Tibial nerve (tissue), 4 donors: ENCODE measurements around the gene ZNF552. TPM values are rescaled to one million over a fixed set of nuclear protein-coding genes. Genes with fewer than 3 reads are reported as not detected.

Experiments used
- DNase-seq, 2 donors: peaks; one replicate each; pipeline ENCODE4 v3.0.0-alpha.2; 2019; ENCODE audit warnings: low spot score in 2 of 2
- H3K27ac ChIP-seq, 4 donors: fragments of 200-600 bp; sonication (generic) in 3 of 4; one replicate each; pipeline ENCODE4 v1.5.1; 2017 to 2019; ENCODE audit warnings: mild to moderate bottlenecking in 1 of 4
- H3K27me3 ChIP-seq, 2 donors: fragments of 200-600 bp; sonication (generic) in 1 of 2; one replicate each; pipeline versions ENCODE4 v1.5.1 to v1.6.0; 2017 to 2019
- H3K36me3 ChIP-seq, 3 donors: fragments of 200-600 bp; sonication (generic); one replicate each; pipeline ENCODE4 v1.5.1; 2018 to 2019
- H3K4me1 ChIP-seq, 4 donors: fragments of 200-600 bp; sonication (generic) in 3 of 4; one replicate each; pipeline ENCODE4 v1.5.1; 2017 to 2019
- H3K4me3 ChIP-seq, 4 donors: fragments of 200-600 bp; sonication (generic) in 3 of 4; one replicate each; pipeline ENCODE4 v1.5.1; 2017 to 2019; ENCODE audit warnings: mild to moderate bottlenecking in 1 of 4, moderate library complexity in 1 of 4
- H3K9me3 ChIP-seq, 4 donors: fragments of 200-600 bp; sonication (generic) in 3 of 4; one replicate each; pipeline ENCODE4 v1.5.1; 2017 to 2019
- EP300 ChIP-seq, 2 donors: sonication (generic); formaldehyde crosslinking; IDR thresholded peaks; one replicate each; pipeline ENCODE4 v1.6.1; 2017; ENCODE audit warnings: antibody characterized with exemption in 2 of 2, mild to moderate bottlenecking in 1 of 2
- POLR2A ChIP-seq, 2 donors: fragments of 450-650 bp; IDR thresholded peaks; one replicate each; pipeline ENCODE4 v1.6.1; 2017; ENCODE audit warnings: antibody characterized with exemption in 2 of 2, mild to moderate bottlenecking in 2 of 2, moderate library complexity in 2 of 2
- WGBS, 2 donors: methylation state at CpG; one replicate each; pipeline ENCODE4 v1.1.5; 2018; 5-methylcytosine and 5-hydroxymethylcytosine counted together
- total RNA-seq, 4 donors: library from RNA; depleted of rRNA; stranded (reverse); fragments of >200 nt; gene quantifications; one replicate each; pipeline ENCODE4 v1.1.0, GENCODE V29; 2016
- TF ChIP-seq, protein P1 (sequence below), 5 experiments: fragments of 200-600 bp in 3 of 5; fragments of 450-650 bp in 2 of 5; sonication (generic) in 3 of 5; IDR thresholded peaks; one replicate each; pipeline ENCODE4 v1.5.1; 2016 to 2019; ENCODE audit warnings: antibody characterized with exemption in 5 of 5, mild to moderate bottlenecking in 3 of 5, moderate library complexity in 2 of 5

Gene ZNF552
- total RNA-seq, 4 donors from 2014 or later, result 4.2 to 19.5 (median 10.5) TPM

DNA sequence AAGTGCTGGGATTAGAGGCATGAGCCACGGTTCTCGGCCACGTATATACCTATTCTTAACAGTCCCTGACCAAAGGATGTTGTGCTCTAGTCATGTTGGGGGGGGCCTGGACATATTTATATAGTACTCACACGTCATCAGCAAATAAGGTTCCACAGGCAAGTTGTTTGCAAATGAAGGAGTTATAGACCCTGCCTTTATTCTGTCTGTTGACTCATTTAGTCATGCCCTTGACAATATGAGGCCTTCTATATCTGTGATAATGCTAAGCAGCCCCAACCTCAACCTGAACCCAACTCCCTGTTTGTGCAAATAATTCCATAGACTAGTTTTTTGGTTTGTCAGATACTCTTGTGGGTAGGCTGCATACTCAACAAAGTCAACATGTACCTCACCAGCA lies 36.4 kb downstream of the ZNF552 start:
- TF ChIP-seq, protein P1, sequence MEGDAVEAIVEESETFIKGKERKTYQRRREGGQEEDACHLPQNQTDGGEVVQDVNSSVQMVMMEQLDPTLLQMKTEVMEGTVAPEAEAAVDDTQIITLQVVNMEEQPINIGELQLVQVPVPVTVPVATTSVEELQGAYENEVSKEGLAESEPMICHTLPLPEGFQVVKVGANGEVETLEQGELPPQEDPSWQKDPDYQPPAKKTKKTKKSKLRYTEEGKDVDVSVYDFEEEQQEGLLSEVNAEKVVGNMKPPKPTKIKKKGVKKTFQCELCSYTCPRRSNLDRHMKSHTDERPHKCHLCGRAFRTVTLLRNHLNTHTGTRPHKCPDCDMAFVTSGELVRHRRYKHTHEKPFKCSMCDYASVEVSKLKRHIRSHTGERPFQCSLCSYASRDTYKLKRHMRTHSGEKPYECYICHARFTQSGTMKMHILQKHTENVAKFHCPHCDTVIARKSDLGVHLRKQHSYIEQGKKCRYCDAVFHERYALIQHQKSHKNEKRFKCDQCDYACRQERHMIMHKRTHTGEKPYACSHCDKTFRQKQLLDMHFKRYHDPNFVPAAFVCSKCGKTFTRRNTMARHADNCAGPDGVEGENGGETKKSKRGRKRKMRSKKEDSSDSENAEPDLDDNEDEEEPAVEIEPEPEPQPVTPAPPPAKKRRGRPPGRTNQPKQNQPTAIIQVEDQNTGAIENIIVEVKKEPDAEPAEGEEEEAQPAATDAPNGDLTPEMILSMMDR (IDR thresholded peaks at IDR 0.05), result no peak
- TF ChIP-seq POLR2A (IDR thresholded peaks at IDR 0.05), result no peak
- TF ChIP-seq EP300 (IDR thresholded peaks at IDR 0.05), result no peak
- no peaks in the 10 kb centered on the region for H3K4me1 ChIP-seq
- H3K36me3 ChIP-seq, result peaks cover 0 to 100% (median 45%) of the 10 kb centered on the region in 3 donors
- no peaks in the 10 kb centered on the region for H3K27me3 ChIP-seq
- no peak overlapping the region for H3K4me3 ChIP-seq
- DNase-seq, result no peak
- no peak overlapping the region for H3K27ac ChIP-seq
- peaks cover 3 to 100% (median 51%) of the 10 kb centered on the region in 4 donors for H3K9me3 ChIP-seq
- WGBS, 2 donors, result 97 to 99% methylated on average over 4 of the region's 4 CpGs

DNA sequence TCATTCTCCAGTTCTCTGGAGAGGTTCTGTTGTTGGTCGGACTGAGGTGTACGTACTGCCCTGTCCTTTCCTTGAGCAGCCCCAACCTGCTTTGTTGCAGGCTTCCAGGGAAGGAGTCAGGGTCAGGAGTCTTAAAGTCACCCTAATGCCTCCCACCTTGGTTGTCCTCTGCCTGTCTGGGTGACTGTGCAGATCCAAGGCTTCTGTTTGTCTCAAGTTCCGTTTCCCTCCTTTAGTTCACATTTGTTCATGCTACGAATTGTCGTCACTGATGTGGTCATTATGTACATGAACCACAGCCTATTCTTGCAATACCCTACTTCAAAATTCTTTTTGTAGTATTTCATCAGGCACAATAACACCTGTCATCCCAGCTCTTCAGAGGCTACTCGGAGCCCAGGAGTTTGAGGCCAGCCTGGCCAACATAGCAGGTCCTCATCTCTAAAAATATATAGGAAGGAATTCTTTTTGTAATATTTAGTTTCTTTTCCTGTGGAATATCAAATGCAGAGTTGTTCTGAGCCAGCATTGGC lies 37.9 kb downstream of the ZNF552 start:
- Histone ChIP-seq H3K4me1 (no peaks in the 10 kb centered on the region), H3K9me3 (peaks cover 3 to 100% (median 51%) of the 10 kb centered on the region in 4 donors), H3K27ac (no peak overlapping the region), H3K27me3 (no peaks in the 10 kb centered on the region), H3K36me3 (peaks cover 0 to 100% (median 45%) of the 10 kb centered on the region in 3 donors), H3K4me3 (no peak overlapping the region)
- TF ChIP-seq EP300 (IDR thresholded peaks at IDR 0.05) (no peak), POLR2A (IDR thresholded peaks at IDR 0.05) (no peak)
- TF ChIP-seq, protein P1 (IDR thresholded peaks at IDR 0.05), result no peak
- WGBS, 2 donors, result 89 to 95% methylated on average over 6 of the region's 6 CpGs
- DNase-seq, result no peak

DNA sequence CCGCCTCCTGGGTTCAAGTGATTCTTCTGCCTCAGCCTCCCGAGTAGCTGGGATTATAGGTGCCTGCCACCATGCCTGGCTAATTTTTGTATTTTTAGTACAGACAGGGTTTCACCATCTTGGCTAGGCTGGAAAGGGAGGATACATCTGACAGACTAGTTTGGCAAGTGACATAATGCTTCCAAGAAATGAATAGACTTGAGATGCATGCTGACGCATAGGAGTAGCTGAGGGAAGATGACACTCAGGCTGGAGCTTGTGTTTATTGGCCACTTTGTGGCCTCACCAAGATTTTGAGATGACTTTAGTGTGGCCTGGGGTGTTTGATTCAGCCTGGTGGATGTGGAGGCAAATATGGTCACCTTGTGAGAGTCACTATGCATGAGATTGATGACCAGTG lies 41.2 kb downstream of the ZNF552 start:
- Histone ChIP-seq H3K4me3 (no peak overlapping the region), H3K9me3 (peaks cover 0 to 98% (median 39%) of the 10 kb centered on the region in 4 donors), H3K4me1 (peaks cover 0 to 8% (median 0%) of the 10 kb centered on the region in 4 donors), H3K27ac (no peak overlapping the region), H3K27me3 (no peaks in the 10 kb centered on the region), H3K36me3 (peaks cover 0 to 89% (median 17%) of the 10 kb centered on the region in 3 donors)
- DNase-seq, result no peak
- TF ChIP-seq, protein P1 (IDR thresholded peaks at IDR 0.05), result no peak
- no peak for TF ChIP-seq EP300 (IDR thresholded peaks at IDR 0.05)
- no peak for TF ChIP-seq POLR2A (IDR thresholded peaks at IDR 0.05)
- WGBS, 2 donors, result 88 to 95% methylated on average over 3 of the region's 3 CpGs

DNA sequence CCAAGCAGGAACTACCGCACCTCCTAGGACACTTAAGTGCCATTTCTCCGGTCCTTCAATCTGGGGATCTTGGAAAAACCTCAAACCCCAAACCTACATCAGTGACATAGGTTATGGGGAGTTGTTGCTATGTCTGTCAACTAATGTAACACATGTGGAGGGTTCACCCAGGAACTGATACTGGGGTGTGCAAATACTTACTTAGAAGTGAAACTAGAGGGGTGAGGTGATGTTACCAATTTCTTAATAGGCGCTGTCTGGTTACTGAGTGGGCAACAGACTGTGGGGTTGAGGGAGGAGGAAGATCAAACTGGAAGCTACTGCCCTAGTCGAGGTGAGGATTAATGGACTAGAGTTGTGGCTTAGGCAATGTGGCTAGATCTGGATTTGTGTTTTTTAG lies 43.3 kb downstream of the ZNF552 start:
- 99% methylated on average over 4 of the region's 4 CpGs for WGBS, 2 donors
- peaks cover 0 to 8% (median 0%) of the 10 kb centered on the region in 4 donors for H3K4me1 ChIP-seq
- DNase-seq, result no peak
- TF ChIP-seq, protein P1 (IDR thresholded peaks at IDR 0.05), result no peak
- no peak for TF ChIP-seq EP300 (IDR thresholded peaks at IDR 0.05)
- H3K4me3 ChIP-seq, result no peak overlapping the region
- no peaks in the 10 kb centered on the region for H3K27me3 ChIP-seq
- peaks cover 0 to 97% (median 25%) of the 10 kb centered on the region in 4 donors for H3K9me3 ChIP-seq
- no peak overlapping the region for H3K27ac ChIP-seq
- H3K36me3 ChIP-seq, result peaks cover 0 to 79% (median 0%) of the 10 kb centered on the region in 3 donors

DNA sequence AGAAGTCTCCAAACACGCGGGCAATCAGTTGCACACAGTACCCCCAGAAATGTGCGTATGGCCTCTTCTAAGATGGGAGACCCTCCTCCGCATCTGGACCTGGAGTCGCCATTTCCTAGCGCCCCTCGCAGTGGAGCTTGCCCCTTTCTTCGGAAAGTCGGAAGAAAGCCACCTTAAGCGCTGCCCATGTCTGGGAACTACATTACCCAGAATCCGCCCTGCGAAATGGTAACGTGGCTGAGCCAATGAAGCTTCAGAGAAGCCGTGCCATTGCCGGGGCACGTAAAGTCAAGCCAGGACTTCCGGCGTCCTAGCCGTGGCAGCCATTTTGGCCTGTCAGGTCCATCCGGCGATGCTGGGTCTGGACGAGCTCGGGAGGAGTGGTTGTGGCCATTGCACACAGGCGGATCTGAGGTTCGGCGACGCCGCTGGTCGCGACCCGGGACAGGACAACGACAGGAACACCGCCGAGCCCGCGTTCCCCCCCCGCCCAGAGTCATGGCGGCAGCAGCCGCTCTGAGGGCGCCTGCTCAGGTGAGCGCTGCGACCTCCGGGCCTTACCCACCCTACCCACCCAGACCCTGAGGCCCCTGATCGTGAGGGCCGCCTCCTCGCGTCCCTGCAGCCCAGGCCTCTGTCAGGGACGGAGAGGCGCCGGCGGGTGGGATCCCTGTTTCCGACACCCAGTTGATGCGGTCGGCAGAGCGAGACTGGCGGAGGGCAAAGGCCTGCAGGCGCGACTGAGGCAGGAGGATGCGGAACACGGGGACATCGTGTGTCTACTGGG lies 45.2 kb downstream of the ZNF552 start, which contains the start of gene ZNF586:
Gene ZNF586, plus strand, starts transcription at position 332 of the 787 bp plus-strand sequence. Its CDS starts 167 bp downstream, at position 499.
- peak; percentile 60 to 77 for DNase-seq
- H3K27ac ChIP-seq, result peak within 1 kb of the TSS in 3 of 4 donors; percentile 67 to 80 (median 78)
- H3K27me3 ChIP-seq, result no peaks in the 10 kb centered on the region
- H3K9me3 ChIP-seq, result peaks cover 0 to 97% (median 18%) of the 10 kb centered on the region in 4 donors
- WGBS, 2 donors, result 4 to 5% methylated on average over 47 to 51 of the region's 61 CpGs
- TF ChIP-seq, protein P1 (IDR thresholded peaks at IDR 0.05), result no peak
- peak in 1 of 2 donors; percentile 21 for TF ChIP-seq POLR2A (IDR thresholded peaks at IDR 0.05)
- TF ChIP-seq EP300 (IDR thresholded peaks at IDR 0.05), result peak in 1 of 2 donors; percentile 79
- peaks cover 0 to 8% (median 0%) of the 10 kb centered on the region in 4 donors for H3K4me1 ChIP-seq
- H3K4me3 ChIP-seq, result peak within 1 kb of the TSS; percentile 44 to 83 (median 67)
- H3K36me3 ChIP-seq, result peaks cover 0 to 79% (median 0%) of the 10 kb centered on the region in 3 donors
